Sigmoid colon (tissue), 7 donors: ENCODE measurements around the gene LAMA1. TPM values are rescaled to one million over a fixed set of nuclear protein-coding genes. Genes with fewer than 3 reads are reported as not detected.

Experiments
- DNase-seq: peaks from one replicate; pipeline ENCODE4 v3.0.0-alpha.2; 2019
- H3K27ac ChIP-seq, 4 donors: fragments of 200-600 bp; sonication (generic); one replicate each; pipeline ENCODE4 v1.5.1; 2016 to 2019; ENCODE audit warnings: mild to moderate bottlenecking in 1 of 4
- H3K27me3 ChIP-seq, 3 donors: fragments of 200-600 bp; sonication (generic); one replicate each; pipeline ENCODE4 v1.5.1; 2019; ENCODE audit warnings: mild to moderate bottlenecking in 1 of 3
- H3K36me3 ChIP-seq, 4 donors: fragments of 200-600 bp; sonication (generic); one replicate each; pipeline ENCODE4 v1.5.1; 2016 to 2019
- H3K4me1 ChIP-seq, 4 donors: fragments of 200-600 bp; sonication (generic); one replicate each; pipeline ENCODE4 v1.5.1; 2017 to 2019
- H3K4me3 ChIP-seq, 4 donors: fragments of 200-600 bp; sonication (generic); one replicate each; pipeline ENCODE4 v1.5.1; 2017 to 2019; ENCODE audit warnings: mild to moderate bottlenecking in 2 of 4, moderate library complexity in 1 of 4
- H3K9me3 ChIP-seq, 4 donors: fragments of 200-600 bp in 3 of 4; sonication (generic) in 3 of 4; one replicate each; pipeline versions ENCODE4 v1.5.1 to v1.6.1; 2013 to 2019
- CTCF ChIP-seq, 4 experiments: fragments of 450-650 bp in 3 of 4; fragments of 200-600 bp in 1 of 4; IDR thresholded peaks; one replicate each; pipeline ENCODE4 v1.5.1; 2016 to 2019; ENCODE audit warnings: antibody characterized with exemption in 4 of 4, mild to moderate bottlenecking in 3 of 4, moderate library complexity in 2 of 4
- EP300 ChIP-seq, 4 donors: sonication (generic); formaldehyde crosslinking; IDR thresholded peaks; one replicate each; pipeline ENCODE4 v1.6.1; 2017; ENCODE audit warnings: antibody characterized with exemption in 4 of 4
- POLR2A ChIP-seq, 2 donors: fragments of 450-650 bp; IDR thresholded peaks; one replicate each; pipeline ENCODE4 v1.6.1; 2016; ENCODE audit warnings: antibody characterized with exemption in 2 of 2, mild to moderate bottlenecking in 2 of 2, moderate library complexity in 2 of 2
- POLR2AphosphoS5 ChIP-seq, 4 donors: sonication (generic); formaldehyde crosslinking; IDR thresholded peaks; one replicate each; pipeline ENCODE4 v1.6.1; 2017; ENCODE audit warnings: antibody characterized with exemption in 4 of 4
- WGBS, 2 donors: extraction: QIAGEN DNeasy Blood & Tissue Kit; methylation state at CpG; one replicate each; pipeline ENCODE4 v1.1.7; 2013; 5-methylcytosine and 5-hydroxymethylcytosine counted together
- intact Hi-C: fragments of 100-400 bp; cut with DNase I; formaldehyde crosslinking; loops from one replicate; pipeline ENCODE4 v1.15.1; 2023
- polyA plus RNA-seq, 3 donors: library from polyadenylated mRNA; stranded (reverse); fragments of 200-250 nt; gene quantifications; one replicate each; pipeline ENCODE4 v1.2.3, GENCODE V29; 2013
- small RNA-seq, 3 donors: library from RNA; depleted of rRNA; stranded (forward); fragments of <200 nt; gene quantifications; one replicate each; pipeline ENCODE3, GENCODE V24; 2016
- total RNA-seq, 4 donors: library from RNA; depleted of rRNA; stranded (reverse); fragments of >200 nt; gene quantifications; one replicate each; pipeline ENCODE4 v1.1.0, GENCODE V29; 2016
- donor health status: healthy with polysubstance abuse.
- donor health status: Bipolar disorder and iron deficiency.
- donor health status: healthy.

The LAMA1 gene
- total and polyA plus RNA-seq, 7 donors, result 0.27 to 19.2 (median 1.4) TPM

GRCh38 chr18:6901286-6901926 lies 216.2 kb downstream of the LAMA1 start:
- no peaks in the 10 kb centered on the region for H3K27me3 ChIP-seq
- H3K4me3 ChIP-seq, result no peak overlapping the region
- H3K9me3 ChIP-seq, result peaks cover 0 to 2% (median 0%) of the 10 kb centered on the region in 4 donors
- intact Hi-C loops, result no loop called here
- no peak for DNase-seq
- H3K27ac ChIP-seq, result no peak overlapping the region
- no peaks in the 10 kb centered on the region for H3K4me1 ChIP-seq
- 85 to 86% methylated on average over 3 of the region's 3 CpGs for WGBS, 2 donors
- no peaks in the 10 kb centered on the region for H3K36me3 ChIP-seq
- TF ChIP-seq CTCF (IDR thresholded peaks at IDR 0.05), result no peak
- TF ChIP-seq POLR2AphosphoS5 (IDR thresholded peaks at IDR 0.05), result no peak
- TF ChIP-seq POLR2A (IDR thresholded peaks at IDR 0.05), result no peak
- TF ChIP-seq EP300 (IDR thresholded peaks at IDR 0.05), result no peak

GRCh38 chr18:6891788-6892187 lies 225.8 kb downstream of the LAMA1 start:
- H3K27me3 ChIP-seq, result no peaks in the 10 kb centered on the region
- intact Hi-C loops, result no loop called here
- TF ChIP-seq POLR2AphosphoS5 (IDR thresholded peaks at IDR 0.05) (no peak), EP300 (IDR thresholded peaks at IDR 0.05) (no peak), POLR2A (IDR thresholded peaks at IDR 0.05) (no peak), CTCF (IDR thresholded peaks at IDR 0.05) (no peak)
- DNase-seq, result no peak
- H3K27ac ChIP-seq, result no peak overlapping the region
- H3K4me3 ChIP-seq, result no peak overlapping the region
- H3K9me3 ChIP-seq, result no peaks in the 10 kb centered on the region
- 93 to 94% methylated on average over 3 of the region's 3 CpGs for WGBS, 2 donors
- H3K36me3 ChIP-seq, result peaks cover 0 to 5% (median 0%) of the 10 kb centered on the region in 4 donors
- H3K4me1 ChIP-seq, result no peaks in the 10 kb centered on the region

Small RNA genes lying within 50 kb of the gene (small RNA-seq; reads per million reads assigned to genes)
- 0 reads per million in 3 donors for gene RNU6-916P

Other genes with a start within 250 kb of the LAMA1 start
- not detected for gene LRRC30, start 113.3 kb upstream of the LAMA1 start, total RNA-seq
- gene LRRC30, start 113.3 kb upstream of the LAMA1 start, polyA plus RNA-seq, result not detected